Measurements from ENCODE around the gene ARHGEF38.

DNA sequence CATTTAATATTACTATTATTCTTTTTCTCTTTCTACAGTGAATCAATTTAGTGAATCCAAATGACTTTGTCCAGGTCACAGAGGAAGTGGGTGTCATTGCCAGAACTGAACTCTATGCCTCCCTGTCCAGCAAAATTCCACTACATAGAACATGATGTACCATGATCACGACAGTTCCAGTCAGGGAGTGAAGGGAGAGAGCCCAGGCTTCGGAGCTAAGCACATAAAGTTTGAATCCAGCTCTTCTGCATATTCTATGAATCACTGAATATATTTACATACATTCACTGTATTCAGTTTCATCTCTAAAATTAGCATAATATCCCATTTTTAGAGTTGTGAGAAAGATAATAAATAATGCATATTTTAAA lies 17.4 kb downstream of the ARHGEF38 start:
- TF ChIP-seq, protein P1, sequence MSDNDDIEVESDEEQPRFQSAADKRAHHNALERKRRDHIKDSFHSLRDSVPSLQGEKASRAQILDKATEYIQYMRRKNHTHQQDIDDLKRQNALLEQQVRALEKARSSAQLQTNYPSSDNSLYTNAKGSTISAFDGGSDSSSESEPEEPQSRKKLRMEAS (IDR thresholded peaks at IDR 0.05) = no peak
- TF ChIP-seq, protein P2, sequence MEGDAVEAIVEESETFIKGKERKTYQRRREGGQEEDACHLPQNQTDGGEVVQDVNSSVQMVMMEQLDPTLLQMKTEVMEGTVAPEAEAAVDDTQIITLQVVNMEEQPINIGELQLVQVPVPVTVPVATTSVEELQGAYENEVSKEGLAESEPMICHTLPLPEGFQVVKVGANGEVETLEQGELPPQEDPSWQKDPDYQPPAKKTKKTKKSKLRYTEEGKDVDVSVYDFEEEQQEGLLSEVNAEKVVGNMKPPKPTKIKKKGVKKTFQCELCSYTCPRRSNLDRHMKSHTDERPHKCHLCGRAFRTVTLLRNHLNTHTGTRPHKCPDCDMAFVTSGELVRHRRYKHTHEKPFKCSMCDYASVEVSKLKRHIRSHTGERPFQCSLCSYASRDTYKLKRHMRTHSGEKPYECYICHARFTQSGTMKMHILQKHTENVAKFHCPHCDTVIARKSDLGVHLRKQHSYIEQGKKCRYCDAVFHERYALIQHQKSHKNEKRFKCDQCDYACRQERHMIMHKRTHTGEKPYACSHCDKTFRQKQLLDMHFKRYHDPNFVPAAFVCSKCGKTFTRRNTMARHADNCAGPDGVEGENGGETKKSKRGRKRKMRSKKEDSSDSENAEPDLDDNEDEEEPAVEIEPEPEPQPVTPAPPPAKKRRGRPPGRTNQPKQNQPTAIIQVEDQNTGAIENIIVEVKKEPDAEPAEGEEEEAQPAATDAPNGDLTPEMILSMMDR (IDR thresholded peaks at IDR 0.05; ENCODE audit: low read depth, low read length, missing input control) = no peak
- no peak for TF ChIP-seq YY1 (IDR thresholded peaks at IDR 0.05)
- no peak for TF ChIP-seq FOXA1 (IDR thresholded peaks at IDR 0.05)
- no peak for TF ChIP-seq TAF1 (conservative IDR thresholded peaks at IDR 0.05)
- no peak for TF ChIP-seq RXRA (IDR thresholded peaks at IDR 0.05)
- TF ChIP-seq, protein P3, sequence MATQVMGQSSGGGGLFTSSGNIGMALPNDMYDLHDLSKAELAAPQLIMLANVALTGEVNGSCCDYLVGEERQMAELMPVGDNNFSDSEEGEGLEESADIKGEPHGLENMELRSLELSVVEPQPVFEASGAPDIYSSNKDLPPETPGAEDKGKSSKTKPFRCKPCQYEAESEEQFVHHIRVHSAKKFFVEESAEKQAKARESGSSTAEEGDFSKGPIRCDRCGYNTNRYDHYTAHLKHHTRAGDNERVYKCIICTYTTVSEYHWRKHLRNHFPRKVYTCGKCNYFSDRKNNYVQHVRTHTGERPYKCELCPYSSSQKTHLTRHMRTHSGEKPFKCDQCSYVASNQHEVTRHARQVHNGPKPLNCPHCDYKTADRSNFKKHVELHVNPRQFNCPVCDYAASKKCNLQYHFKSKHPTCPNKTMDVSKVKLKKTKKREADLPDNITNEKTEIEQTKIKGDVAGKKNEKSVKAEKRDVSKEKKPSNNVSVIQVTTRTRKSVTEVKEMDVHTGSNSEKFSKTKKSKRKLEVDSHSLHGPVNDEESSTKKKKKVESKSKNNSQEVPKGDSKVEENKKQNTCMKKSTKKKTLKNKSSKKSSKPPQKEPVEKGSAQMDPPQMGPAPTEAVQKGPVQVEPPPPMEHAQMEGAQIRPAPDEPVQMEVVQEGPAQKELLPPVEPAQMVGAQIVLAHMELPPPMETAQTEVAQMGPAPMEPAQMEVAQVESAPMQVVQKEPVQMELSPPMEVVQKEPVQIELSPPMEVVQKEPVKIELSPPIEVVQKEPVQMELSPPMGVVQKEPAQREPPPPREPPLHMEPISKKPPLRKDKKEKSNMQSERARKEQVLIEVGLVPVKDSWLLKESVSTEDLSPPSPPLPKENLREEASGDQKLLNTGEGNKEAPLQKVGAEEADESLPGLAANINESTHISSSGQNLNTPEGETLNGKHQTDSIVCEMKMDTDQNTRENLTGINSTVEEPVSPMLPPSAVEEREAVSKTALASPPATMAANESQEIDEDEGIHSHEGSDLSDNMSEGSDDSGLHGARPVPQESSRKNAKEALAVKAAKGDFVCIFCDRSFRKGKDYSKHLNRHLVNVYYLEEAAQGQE (IDR thresholded peaks at IDR 0.05) = no peak
- no peak for TF ChIP-seq RAD21 (IDR thresholded peaks at IDR 0.05)
- no peak for TF ChIP-seq EGR1 (IDR thresholded peaks at IDR 0.05; ENCODE audit: low read depth in 2 of 2)
- TF ChIP-seq SP1 (IDR thresholded peaks at IDR 0.05) = no peak
- TF ChIP-seq, protein P4, sequence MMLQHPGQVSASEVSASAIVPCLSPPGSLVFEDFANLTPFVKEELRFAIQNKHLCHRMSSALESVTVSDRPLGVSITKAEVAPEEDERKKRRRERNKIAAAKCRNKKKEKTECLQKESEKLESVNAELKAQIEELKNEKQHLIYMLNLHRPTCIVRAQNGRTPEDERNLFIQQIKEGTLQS (IDR thresholded peaks at IDR 0.05) = no peak

Data from liver (tissue), 3 donors.